H9 (cell line): ENCODE measurements around the gene GPR68. TPM values are rescaled to one million over a fixed set of nuclear protein-coding genes. Genes with fewer than 3 reads are reported as not detected.

Experiments
- DNase-seq: peaks from one replicate; pipeline ENCODE4 v3.0.0-alpha.2; 2017
- H2AFZ ChIP-seq: one replicate; pipeline ENCODE4 v1.6.1; 2013; ENCODE audit warnings: mild to moderate bottlenecking, low read length, control low read depth, moderate library complexity
- H2AK5ac ChIP-seq: 2 replicates; pipeline ENCODE4 v1.6.1; 2013; ENCODE audit warnings: low read length, control low read depth, mixed read lengths; ENCODE audit not compliant: insufficient read length
- H2BK120ac ChIP-seq: one replicate; pipeline ENCODE4 v1.6.1; 2013; ENCODE audit warnings: low read depth, mild to moderate bottlenecking, low read length, control low read depth, inconsistent platforms; ENCODE audit not compliant: poor library complexity, severe bottlenecking
- H2BK12ac ChIP-seq: 2 replicates; pipeline ENCODE4 v1.6.1; 2013; ENCODE audit warnings: low read length, control low read depth, mixed read lengths, low read depth; ENCODE audit not compliant: insufficient read length
- H2BK15ac ChIP-seq: 2 replicates; pipeline ENCODE4 v1.6.1; 2013; ENCODE audit warnings: low read depth, low read length, control low read depth
- H2BK20ac ChIP-seq: one replicate; pipeline ENCODE4 v1.6.1; 2013; ENCODE audit warnings: low read depth, mild to moderate bottlenecking, low read length, control low read depth, inconsistent platforms; ENCODE audit not compliant: poor library complexity, severe bottlenecking
- H2BK5ac ChIP-seq: 2 replicates; pipeline ENCODE4 v1.6.1; 2013; ENCODE audit warnings: low read length, control low read depth, mixed read lengths; ENCODE audit not compliant: insufficient read length
- H3K14ac ChIP-seq: 2 replicates; pipeline ENCODE4 v1.6.1; 2013; ENCODE audit warnings: low read length, control low read depth; ENCODE audit not compliant: insufficient read depth
- H3K18ac ChIP-seq: 2 replicates; pipeline ENCODE4 v1.6.1; 2013; ENCODE audit warnings: low read depth, mild to moderate bottlenecking, mixed read lengths, low read length, control low read depth; ENCODE audit not compliant: insufficient read length
- H3K23ac ChIP-seq: 2 replicates; pipeline ENCODE4 v1.6.1; 2013; ENCODE audit warnings: low read length, control low read depth, mixed read lengths, low read depth; ENCODE audit not compliant: insufficient read length
- H3K23me2 ChIP-seq: 2 replicates; pipeline ENCODE4 v1.6.1; 2013; ENCODE audit warnings: low read depth, mild to moderate bottlenecking, mixed read lengths, low read length, control low read depth; ENCODE audit not compliant: insufficient read length, poor library complexity, severe bottlenecking
- H3K27ac ChIP-seq: 2 replicates; pipeline ENCODE4 v1.5.1; 2013; ENCODE audit warnings: low read length, control low read depth, mixed read lengths, low read depth; ENCODE audit not compliant: insufficient read length
- H3K27me3 ChIP-seq: 2 replicates; pipeline ENCODE4 v1.6.1; 2013; ENCODE audit warnings: low read length, control low read depth, inconsistent platforms; ENCODE audit not compliant: insufficient read depth
- H3K4ac ChIP-seq: 2 replicates; pipeline ENCODE4 v1.6.1; 2013; ENCODE audit warnings: low read depth, mild to moderate bottlenecking, control low read depth, inconsistent platforms, low read length, moderate library complexity
- H3K4me1 ChIP-seq: 2 replicates; pipeline ENCODE4 v1.6.1; 2013; ENCODE audit warnings: low read length, control low read depth, inconsistent platforms; ENCODE audit not compliant: insufficient read depth
- H3K4me2 ChIP-seq: 2 replicates; pipeline ENCODE4 v1.6.1; 2013; ENCODE audit warnings: low read length, control low read depth, mixed read lengths; ENCODE audit not compliant: insufficient read length, insufficient read depth
- H3K56ac ChIP-seq: 2 replicates; pipeline ENCODE4 v1.6.1; 2013; ENCODE audit warnings: low read depth, mild to moderate bottlenecking, mixed read lengths, low read length, control low read depth; ENCODE audit not compliant: insufficient read length
- H3K79me1 ChIP-seq: 2 replicates; pipeline ENCODE4 v1.6.1; 2013; ENCODE audit warnings: low read depth, mild to moderate bottlenecking, moderate library complexity, low read length, control low read depth, inconsistent platforms; ENCODE audit not compliant: insufficient read depth, poor library complexity, severe bottlenecking
- H3K79me2 ChIP-seq: 2 replicates; pipeline ENCODE4 v1.6.1; 2013; ENCODE audit warnings: low read length, control low read depth, inconsistent platforms; ENCODE audit not compliant: insufficient read depth
- H3K9ac ChIP-seq: 2 replicates; pipeline ENCODE4 v1.6.1; 2013; ENCODE audit warnings: low read length, control low read depth, mixed read lengths; ENCODE audit not compliant: insufficient read length; ENCODE audit errors: extremely low read depth
- H3K9me3 ChIP-seq: one replicate; pipeline ENCODE4 v1.6.1; 2013; ENCODE audit warnings: low read depth, low read length, inconsistent platforms; ENCODE audit not compliant: control insufficient read depth
- H3T11ph ChIP-seq: one replicate; pipeline ENCODE4 v1.6.1; 2013; ENCODE audit warnings: mild to moderate bottlenecking, low read length, control low read depth, inconsistent platforms
- H4K20me1 ChIP-seq: one replicate; pipeline ENCODE4 v1.6.1; 2013; ENCODE audit not compliant: control insufficient read depth, insufficient read length, insufficient read depth
- H4K5ac ChIP-seq: 2 replicates; pipeline ENCODE4 v1.6.1; 2013; ENCODE audit warnings: low read depth, mild to moderate bottlenecking, mixed read lengths, low read length, control low read depth; ENCODE audit not compliant: insufficient read length
- H4K8ac ChIP-seq: replicated peaks from 2 replicates; pipeline ENCODE4 v1.6.1; 2013; ENCODE audit warnings: low read length, control low read depth, mixed read lengths, low read depth; ENCODE audit not compliant: insufficient read length
- H4K91ac ChIP-seq: 2 replicates; pipeline ENCODE4 v1.6.1; 2013; ENCODE audit warnings: low read depth, mild to moderate bottlenecking, moderate library complexity, mixed read lengths, low read length, control low read depth; ENCODE audit not compliant: insufficient read length
- H3K27ac Mint-ChIP-seq, 3 experiments: 2 replicates in 2 of 3; 3 replicates in 1 of 3; pipeline ENCODE4 v1.8.0; 2020 to 2021; ENCODE audit warnings: mixed read lengths in 3 of 3, mild to moderate bottlenecking in 1 of 3, moderate library complexity in 1 of 3
- H3K27me3 Mint-ChIP-seq: 2 replicates; pipeline ENCODE4 v1.8.0; 2021; ENCODE audit warnings: low read depth, mild to moderate bottlenecking, moderate library complexity, mixed read lengths
- H3K36me3 Mint-ChIP-seq, 3 experiments: 2 replicates in 2 of 3; 3 replicates in 1 of 3; pipeline ENCODE4 v1.8.0; 2020 to 2021; ENCODE audit warnings: low read depth in 3 of 3, mixed read lengths in 3 of 3; ENCODE audit not compliant: insufficient read depth in 1 of 3
- H3K4me1 Mint-ChIP-seq, 2 experiments: 2 replicates each; pipeline ENCODE4 v1.8.0; 2020; ENCODE audit warnings: mixed read lengths in 2 of 2
- H3K4me3 Mint-ChIP-seq, 2 experiments: 2 replicates in 1 of 2; 3 replicates in 1 of 2; pipeline ENCODE4 v1.8.0; 2020 to 2021; ENCODE audit warnings: mild to moderate bottlenecking in 2 of 2, mixed read lengths in 2 of 2, moderate library complexity in 1 of 2
- H3K9me3 Mint-ChIP-seq, 2 experiments: 2 replicates in 1 of 2; 3 replicates in 1 of 2; pipeline ENCODE4 v1.8.0; 2020; ENCODE audit warnings: mild to moderate bottlenecking in 2 of 2, mixed read lengths in 2 of 2, moderate library complexity in 1 of 2
- WGBS: extraction: QIAGEN DNeasy Blood & Tissue Kit; methylation state at CpG from one replicate; pipeline ENCODE4 v1.1.7; 2013; ENCODE audit warnings: missing lambda C conversion rate, low lambda C conversion rate, mixed read lengths; ENCODE audit not compliant: insufficient read length; ENCODE audit errors: extremely low coverage; 5-methylcytosine and 5-hydroxymethylcytosine counted together
- total RNA-seq: library from RNA; stranded (reverse); gene quantifications from 2 replicates; pipeline ENCODE4 v1.2.1, GENCODE V29; 2021
- TF ChIP-seq, protein P1 (sequence below): fragments of 200-600 bp; sonication (generic); conservative IDR thresholded peaks from 3 replicates; pipeline ENCODE4 v1.8.0; 2021; ENCODE audit warnings: antibody characterized with exemption, mild to moderate bottlenecking

GPR68 gene
- total RNA-seq, 1 experiment from 2014 or later = 0.33 TPM

DNA sequence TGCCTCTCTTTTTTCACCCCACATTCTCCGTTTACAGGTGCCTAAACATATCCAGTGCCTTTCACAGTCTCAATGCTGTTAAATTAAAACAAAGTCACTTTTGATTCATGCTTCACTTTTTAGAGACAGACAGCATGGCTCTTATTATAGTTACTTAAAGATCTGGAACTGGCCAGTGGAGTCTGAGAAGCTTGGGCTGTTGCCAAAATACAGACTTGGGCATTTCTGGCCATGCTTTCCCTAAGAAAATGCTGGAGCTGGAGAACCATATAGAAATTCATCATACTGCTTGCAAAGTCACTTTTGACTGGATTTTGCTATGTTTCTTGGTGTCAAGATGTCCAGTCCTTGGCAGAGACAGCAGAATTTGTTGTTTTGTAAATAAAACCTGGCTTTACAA, 12.2 kb upstream of the GPR68 start:
- no peak overlapping the region for H3K27ac Mint-ChIP-seq
- no peak overlapping the region for H4K5ac ChIP-seq
- no peaks in the 10 kb centered on the region for H3K79me1 ChIP-seq
- H2BK20ac ChIP-seq = no peak overlapping the region
- no CpG with 5 or more reads among the region's 1 CpG for WGBS
- TF ChIP-seq, protein P1, sequence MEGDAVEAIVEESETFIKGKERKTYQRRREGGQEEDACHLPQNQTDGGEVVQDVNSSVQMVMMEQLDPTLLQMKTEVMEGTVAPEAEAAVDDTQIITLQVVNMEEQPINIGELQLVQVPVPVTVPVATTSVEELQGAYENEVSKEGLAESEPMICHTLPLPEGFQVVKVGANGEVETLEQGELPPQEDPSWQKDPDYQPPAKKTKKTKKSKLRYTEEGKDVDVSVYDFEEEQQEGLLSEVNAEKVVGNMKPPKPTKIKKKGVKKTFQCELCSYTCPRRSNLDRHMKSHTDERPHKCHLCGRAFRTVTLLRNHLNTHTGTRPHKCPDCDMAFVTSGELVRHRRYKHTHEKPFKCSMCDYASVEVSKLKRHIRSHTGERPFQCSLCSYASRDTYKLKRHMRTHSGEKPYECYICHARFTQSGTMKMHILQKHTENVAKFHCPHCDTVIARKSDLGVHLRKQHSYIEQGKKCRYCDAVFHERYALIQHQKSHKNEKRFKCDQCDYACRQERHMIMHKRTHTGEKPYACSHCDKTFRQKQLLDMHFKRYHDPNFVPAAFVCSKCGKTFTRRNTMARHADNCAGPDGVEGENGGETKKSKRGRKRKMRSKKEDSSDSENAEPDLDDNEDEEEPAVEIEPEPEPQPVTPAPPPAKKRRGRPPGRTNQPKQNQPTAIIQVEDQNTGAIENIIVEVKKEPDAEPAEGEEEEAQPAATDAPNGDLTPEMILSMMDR = no peak
- H3K79me2 ChIP-seq = no peaks in the 10 kb centered on the region
- H3K36me3 Mint-ChIP-seq = no peaks in the 10 kb centered on the region; a peak in 1 of 7 replicates
- H2BK15ac ChIP-seq = no peak overlapping the region
- H3K27ac ChIP-seq = no peak overlapping the region
- no peak overlapping the region for H3K4me3 Mint-ChIP-seq
- H3T11ph ChIP-seq = no peak overlapping the region
- H3K4me1 Mint-ChIP-seq = peaks cover 17 to 22% of the 10 kb centered on the region in 2 experiments
- H4K8ac ChIP-seq = no peak overlapping the region
- peaks cover 2 to 5% of the 10 kb centered on the region in 2 experiments; a peak in 2 of 5 replicates for H3K9me3 Mint-ChIP-seq
- no peak for DNase-seq
- peaks cover 45% of the 10 kb centered on the region for H3K27me3 Mint-ChIP-seq
- no peak overlapping the region for H3K4ac ChIP-seq
- H3K27me3 ChIP-seq = no peaks in the 10 kb centered on the region; the same call in 1 of the 2 replicates
- H3K4me2 ChIP-seq = no peak overlapping the region
- no peak overlapping the region for H3K14ac ChIP-seq
- no peaks in the 10 kb centered on the region for H4K20me1 ChIP-seq
- H2BK12ac ChIP-seq = no peak overlapping the region
- H3K4me1 ChIP-seq = peaks cover 2% of the 10 kb centered on the region; the same call in 1 of the 2 replicates
- H3K9ac ChIP-seq = no peak overlapping the region
- H2AK5ac ChIP-seq = no peak overlapping the region
- H3K9me3 ChIP-seq = no peaks in the 10 kb centered on the region
- H3K23ac ChIP-seq = no peak overlapping the region
- no peak overlapping the region for H3K18ac ChIP-seq
- no peak overlapping the region for H2AFZ ChIP-seq
- peaks cover 3% of the 10 kb centered on the region for H3K23me2 ChIP-seq
- no peak overlapping the region for H4K91ac ChIP-seq
- H2BK5ac ChIP-seq = no peak overlapping the region
- H2BK120ac ChIP-seq = no peak overlapping the region
- no peak overlapping the region for H3K56ac ChIP-seq
